Smooth muscle cell (in vitro differentiated cells): ENCODE data around the gene PXMP2. TPM values are rescaled to one million over a fixed set of nuclear protein-coding genes. Genes with fewer than 3 reads are reported as not detected.

Experiments
- DNase-seq: peaks from one replicate; lab custom pipeline; 2025; ENCODE audit not compliant: unreplicated experiment; lab: John Stamatoyannopoulos, UW
- H2AFZ ChIP-seq: fragments of 200-600 bp; sonication (generic); 2 replicates; pipeline ENCODE4 v1.6.0; 2016; ENCODE audit warnings: antibody characterized with exemption, low read depth, mild to moderate bottlenecking
- H3F3A ChIP-seq: fragments of 200-600 bp; sonication (generic); 2 replicates; pipeline ENCODE4 v1.6.0; 2017; ENCODE audit warnings: antibody characterized with exemption, low read depth
- H3K27ac ChIP-seq: fragments of 200-600 bp; sonication (generic); 2 replicates; pipeline ENCODE4 v1.5.1; 2016; ENCODE audit warnings: low read depth, mild to moderate bottlenecking
- H3K27me3 ChIP-seq: fragments of 200-600 bp; sonication (generic); 2 replicates; pipeline ENCODE4 v1.6.1; 2016; ENCODE audit warnings: low read depth, mild to moderate bottlenecking
- H3K36me3 ChIP-seq: fragments of 200-600 bp; sonication (generic); 2 replicates; pipeline ENCODE4 v1.5.1; 2016; ENCODE audit warnings: low read depth
- H3K4me1 ChIP-seq: fragments of 200-600 bp; sonication (generic); 2 replicates; pipeline ENCODE4 v1.5.1; 2016; ENCODE audit warnings: low read depth
- H3K4me2 ChIP-seq: fragments of 200-600 bp; sonication (generic); 2 replicates; pipeline ENCODE4 v1.6.0; 2016; ENCODE audit warnings: mild to moderate bottlenecking
- H3K4me3 ChIP-seq: fragments of 200-600 bp; sonication (generic); 2 replicates; pipeline ENCODE4 v1.5.1; 2016; ENCODE audit warnings: mild to moderate bottlenecking
- H3K79me2 ChIP-seq: fragments of 200-600 bp; sonication (generic); 2 replicates; pipeline ENCODE4 v1.6.0; 2016; ENCODE audit warnings: low read depth, mild to moderate bottlenecking
- H3K9ac ChIP-seq: fragments of 200-600 bp; sonication (generic); 2 replicates; pipeline ENCODE4 v1.6.0; 2016; ENCODE audit warnings: low read depth
- H3K9me3 ChIP-seq: fragments of 200-600 bp; sonication (generic); replicated peaks from 2 replicates; pipeline ENCODE4 v1.5.1; 2016; ENCODE audit warnings: low read depth
- H4K20me1 ChIP-seq: fragments of 200-600 bp; sonication (generic); 2 replicates; pipeline ENCODE4 v1.6.0; 2016; ENCODE audit warnings: low read depth
- CTCF ChIP-seq: fragments of 200-600 bp; sonication (generic); IDR thresholded peaks from 2 replicates; pipeline ENCODE4 v1.5.1; 2017; ENCODE audit warnings: borderline replicate concordance, mild to moderate bottlenecking, antibody characterized with exemption; ENCODE audit not compliant: insufficient read depth, poor library complexity, severe bottlenecking
- WGBS: methylation state at CpG from one replicate; pipeline ENCODE4 v1.1.7; 2016; ENCODE audit warnings: low lambda C conversion rate; 5-methylcytosine and 5-hydroxymethylcytosine counted together
- polyA plus RNA-seq: library from polyadenylated mRNA; unstranded; fragments of >200 nt; fragmentation: Nextera tagmentation; extraction: Ambion mirVana; gene quantifications from 2 replicates; pipeline ENCODE4 v1.2.1, GENCODE V29; 2016
- total RNA-seq: library from RNA; depleted of rRNA; stranded (reverse); fragments of >200 nt; gene quantifications from 2 replicates; pipeline ENCODE4 v1.2.3, GENCODE V29; 2014

PXMP2 gene
- total and polyA plus RNA-seq, 2 experiments from 2014 or later: 14.7 to 25.0 TPM

- Histone ChIP-seq H2AFZ (no peak overlapping the region), H3K36me3 (peaks cover 17% of the 10 kb centered on the region), H3K27ac (no peak overlapping the region), H3K4me3 (no peak overlapping the region), H3K4me2 (no peak overlapping the region), H3F3A (no peaks in the 10 kb centered on the region), H4K20me1 (peaks cover 97% of the 10 kb centered on the region), H3K27me3 (no peaks in the 10 kb centered on the region), H3K9ac (no peak overlapping the region), H3K4me1 (no peaks in the 10 kb centered on the region), H3K9me3 (no peaks in the 10 kb centered on the region), H3K79me2 (peaks cover 82% of the 10 kb centered on the region)
- TF ChIP-seq CTCF: no peak
- no peak for DNase-seq
- WGBS: 96% methylated on average over 3 of the region's 3 CpGs
These were observed 59.2 kb downstream of the PXMP2 start for GRCh38 chr12:132746613-132747012.

DNA sequence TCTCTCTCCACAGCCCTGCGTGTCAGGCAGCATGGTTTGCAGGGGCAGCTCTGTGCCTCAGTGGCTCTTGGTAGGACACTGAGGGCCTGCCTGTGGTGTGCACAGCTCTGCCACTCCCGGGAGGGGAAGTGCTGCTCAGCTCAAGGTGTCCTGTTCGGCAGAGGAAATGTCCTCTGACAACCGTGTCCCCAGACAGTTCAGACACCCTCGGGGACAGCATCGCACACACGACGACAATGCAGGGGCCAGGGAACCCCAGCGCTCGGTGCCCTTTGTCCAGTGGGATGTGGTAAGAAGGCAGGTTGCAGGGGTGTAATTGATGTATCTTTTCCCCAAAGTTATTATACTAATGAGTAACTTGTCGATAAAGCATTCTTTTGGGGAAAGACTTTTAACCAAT lies 60.0 kb downstream of the PXMP2 start:
- H3K9me3 ChIP-seq: no peaks in the 10 kb centered on the region
- H4K20me1 ChIP-seq: peaks cover 97% of the 10 kb centered on the region
- peaks cover 14% of the 10 kb centered on the region for H3K36me3 ChIP-seq
- H2AFZ ChIP-seq: no peak overlapping the region
- DNase-seq: no peak
- H3K27me3 ChIP-seq: no peaks in the 10 kb centered on the region
- WGBS: 96% methylated on average over 11 of the region's 11 CpGs
- peaks cover 85% of the 10 kb centered on the region for H3K79me2 ChIP-seq
- no peak overlapping the region for H3K4me2 ChIP-seq
- TF ChIP-seq CTCF: no peak
- no peaks in the 10 kb centered on the region for H3K4me1 ChIP-seq
- H3K4me3 ChIP-seq: no peak overlapping the region
- H3F3A ChIP-seq: no peaks in the 10 kb centered on the region
- no peak overlapping the region for H3K27ac ChIP-seq
- H3K9ac ChIP-seq: no peak overlapping the region

- peaks cover 85% of the 10 kb centered on the region for H3K79me2 ChIP-seq
- WGBS: 97% methylated on average over 22 of the region's 22 CpGs
These were observed 60.5 kb downstream of the PXMP2 start for GRCh38 chr12:132747896-132748295.

More at GRCh38 chr12:132747896-132748295, 60.5 kb downstream of the PXMP2 start:
- TF ChIP-seq CTCF: no peak
- no peak overlapping the region for H3K4me2 ChIP-seq
- peaks cover 9% of the 10 kb centered on the region for H3K36me3 ChIP-seq
- no peaks in the 10 kb centered on the region for H3K9me3 ChIP-seq
- no peaks in the 10 kb centered on the region for H3F3A ChIP-seq
- no peaks in the 10 kb centered on the region for H3K4me1 ChIP-seq
- DNase-seq: no peak
- H3K27ac ChIP-seq: no peak overlapping the region
- no peaks in the 10 kb centered on the region for H3K27me3 ChIP-seq
- peaks cover 97% of the 10 kb centered on the region for H4K20me1 ChIP-seq
- no peak overlapping the region for H3K4me3 ChIP-seq
- H3K9ac ChIP-seq: no peak overlapping the region
- no peak overlapping the region for H2AFZ ChIP-seq
